GM12873 (cell line): ENCODE measurements around the gene MS4A5.

ENCODE experiments used
- CTCF ChIP-seq: IDR thresholded peaks from 2 replicates; pipeline ENCODE4 v1.5.1; 2012; ENCODE audit warnings: low read depth, mild to moderate bottlenecking, moderate library complexity, low read length, control low read depth; ENCODE audit not compliant: insufficient read depth; ENCODE audit errors: missing control alignments

The MS4A5 gene

DNA sequence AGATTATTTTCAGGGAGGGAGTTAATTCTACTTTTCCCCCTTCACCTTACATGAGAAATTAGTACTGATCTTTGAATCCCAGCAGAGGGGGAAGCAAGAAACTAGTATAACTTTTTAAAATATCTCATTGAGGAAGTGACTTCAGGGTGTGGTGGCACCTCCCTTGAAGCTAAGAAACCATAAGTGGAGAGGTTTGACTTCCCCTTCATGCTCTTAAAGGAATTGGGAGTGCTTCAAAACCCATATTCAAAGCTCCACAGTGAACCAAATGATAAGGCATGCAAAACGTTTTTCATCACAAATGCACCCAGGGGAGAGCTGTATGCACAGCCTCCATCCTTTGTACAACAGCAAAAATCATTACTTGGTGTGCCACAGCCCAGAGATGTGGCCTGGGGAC, 32.6 kb upstream of the MS4A5 start:
- no peak for TF ChIP-seq CTCF

DNA sequence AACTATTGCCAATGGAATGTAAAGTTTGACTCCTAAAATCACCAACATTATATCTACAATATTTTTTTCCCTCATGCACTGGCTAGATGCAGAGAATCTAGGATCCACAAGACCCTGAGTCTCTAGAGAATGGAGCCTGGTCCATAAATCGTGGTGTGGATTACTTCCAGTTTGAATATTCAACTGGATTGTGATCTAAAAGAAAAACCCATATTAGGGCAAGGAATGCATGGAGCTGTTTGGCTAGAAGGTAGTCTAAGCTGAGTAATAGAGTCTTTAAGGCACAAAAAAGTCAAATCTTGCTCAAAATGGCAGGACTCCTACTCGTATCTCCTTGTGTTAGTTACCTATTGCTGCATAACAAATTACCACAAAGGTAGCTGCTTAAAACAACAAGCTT, 9.4 kb upstream of the MS4A5 start:
- no peak for TF ChIP-seq CTCF

- TF ChIP-seq CTCF, result no peak
Measured at GRCh38 chr11:60422609-60423008, 6.8 kb upstream of the MS4A5 start.

DNA sequence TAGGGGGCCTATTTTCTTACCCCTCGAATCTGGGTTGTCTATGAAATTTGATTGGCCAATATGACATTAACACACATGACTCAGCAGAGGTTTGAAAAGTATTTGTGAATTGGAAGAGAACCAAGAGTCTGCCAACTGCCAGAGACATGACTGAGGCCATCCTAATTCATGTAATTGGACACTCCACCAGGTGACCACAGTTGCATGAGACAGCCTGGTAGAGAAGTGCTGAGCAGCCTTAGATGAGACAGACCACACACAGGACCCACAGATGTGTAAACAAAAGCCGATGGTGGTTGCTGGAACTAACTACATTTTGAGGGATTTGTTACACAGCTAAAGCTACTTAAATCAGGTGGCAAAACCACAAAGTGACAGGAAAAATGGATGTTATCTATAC, 855 bp upstream of the MS4A5 start:
- TF ChIP-seq CTCF, result no peak

- TF ChIP-seq CTCF, result no peak
Measured at GRCh38 chr11:60431251-60431650, 1.9 kb downstream of the MS4A5 start.

- TF ChIP-seq CTCF, result no peak
Measured at GRCh38 chr11:60433401-60433800, 4.0 kb downstream of the MS4A5 start.

- no peak for TF ChIP-seq CTCF
Measured at GRCh38 chr11:60447070-60447469, 17.7 kb downstream of the MS4A5 start.

DNA sequence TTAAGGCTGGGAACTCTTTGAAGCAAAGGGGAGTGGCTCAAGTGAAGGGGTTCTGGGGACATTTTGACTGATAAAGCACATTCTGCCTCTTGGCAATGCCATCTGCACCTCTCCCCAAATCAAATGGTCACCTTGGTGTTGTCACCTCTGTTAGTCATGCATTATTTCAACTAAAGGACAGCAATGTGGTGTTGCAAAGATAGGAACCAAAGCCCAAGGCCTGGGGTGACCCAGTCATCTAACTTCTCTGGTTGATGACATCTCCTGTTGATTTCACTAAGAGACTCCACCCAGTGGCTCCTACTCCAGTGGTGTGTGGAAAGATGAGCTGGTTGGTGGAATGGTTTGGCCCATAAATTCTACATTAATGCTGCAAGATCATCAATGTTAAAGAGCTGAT, 18.5 kb downstream of the MS4A5 start:
- TF ChIP-seq CTCF, result no peak
